Left lung (tissue), 10 donors: ENCODE measurements around the gene YEATS4. TPM values are rescaled to one million over a fixed set of nuclear protein-coding genes. Genes with fewer than 3 reads are reported as not detected.

Source experiments
- ATAC-seq: fragments of 200-7000 bp; cut with Tn5 transposase; one replicate; pipeline ENCODE4 v1.9.1; 2020; ENCODE audit warnings: moderate library complexity
- DNase-seq, 4 donors: peaks; one replicate each; pipeline ENCODE4 v3.0.0-alpha.2; 2013 to 2020
- H3K27ac ChIP-seq, 2 donors: fragments of 200-600 bp; sonication (generic) in 1 of 2; one replicate each; pipeline versions ENCODE4 v1.5.0 to v1.8.0; 2020 to 2021
- H3K27me3 ChIP-seq, 2 donors: fragments of 200-600 bp; sonication (generic) in 1 of 2; one replicate each; pipeline versions ENCODE4 v1.5.0 to v1.8.0; 2020 to 2021
- H3K36me3 ChIP-seq, 2 donors: fragments of 200-600 bp; sonication (generic) in 1 of 2; one replicate each; pipeline versions ENCODE4 v1.5.0 to v1.8.0; 2020 to 2021
- H3K4me1 ChIP-seq, 2 donors: fragments of 200-600 bp; one replicate each; pipeline ENCODE4 v1.8.0; 2021
- H3K4me3 ChIP-seq, 2 donors: fragments of 200-600 bp; sonication (generic) in 1 of 2; one replicate each; pipeline versions ENCODE4 v1.5.0 to v1.8.0; 2020 to 2021; ENCODE audit warnings: mild to moderate bottlenecking in 1 of 2
- H3K9me3 ChIP-seq, 2 donors: fragments of 200-600 bp; sonication (generic) in 1 of 2; one replicate each; pipeline versions ENCODE4 v1.5.0 to v1.8.0; 2020 to 2021
- CTCF ChIP-seq, 2 donors: fragments of 200-600 bp; sonication (generic) in 1 of 2; IDR thresholded peaks; one replicate each; pipeline versions ENCODE4 v1.5.0 to v1.8.0; 2021; ENCODE audit warnings: antibody characterized with exemption in 2 of 2
- intact Hi-C, 2 donors: fragments of 100-400 bp; cut with DNase I; formaldehyde crosslinking; loops; one replicate each; pipeline versions ENCODE4 v1.11.2 to v1.14.2; 2022
- polyA plus RNA-seq, 6 donors: library from polyadenylated mRNA; unstranded; fragments of 120-200 nt; gene quantifications; one replicate each; pipeline ENCODE4 v1.2.1, GENCODE V29; 2013; ENCODE audit not compliant: insufficient read length in 6 of 6
- total RNA-seq, 2 donors: library from RNA; stranded (reverse); fragmentation: NEBNext Ultra II Directional; extraction: Animal tissue kit (Norgen Biotek cat#: 25700); gene quantifications; one replicate each; pipeline ENCODE4 v1.2.1, GENCODE V29; 2021
- donor health status: DM: no; HTN: yes; CAD: no.
- donor health status: DM: no; HTN: no; CAD: no.

YEATS4 gene
- total and polyA plus RNA-seq, 8 donors = 10.1 to 24.4 (median 21.7) TPM

- Histone ChIP-seq H3K4me3 (no peak overlapping the region), H3K4me1 (no peaks in the 10 kb centered on the region), H3K36me3 (no peaks in the 10 kb centered on the region), H3K27me3 (no peaks in the 10 kb centered on the region), H3K9me3 (peaks cover 0 to 9% of the 10 kb centered on the region in 2 donors), H3K27ac (no peak overlapping the region)
- intact Hi-C loops = no loop called here
- ATAC-seq (no peak), DNase-seq (no peak)
- no peak for TF ChIP-seq CTCF (IDR thresholded peaks at IDR 0.05)
These were observed 38.2 kb upstream of the YEATS4 start for GRCh38 chr12:69321351-69321750.

- Histone ChIP-seq H3K4me1 (peaks cover 0 to 9% of the 10 kb centered on the region in 2 donors), H3K4me3 (no peak overlapping the region), H3K27me3 (no peaks in the 10 kb centered on the region), H3K36me3 (no peaks in the 10 kb centered on the region), H3K9me3 (no peaks in the 10 kb centered on the region), H3K27ac (no peak overlapping the region)
- no peak for ATAC-seq
- no peak for DNase-seq
- no peak for TF ChIP-seq CTCF (IDR thresholded peaks at IDR 0.05)
- intact Hi-C loops = no loop called here
These were observed 34.6 kb upstream of the YEATS4 start for GRCh38 chr12:69324797-69325466.

GRCh38 chr12:69328426-69328825 is 31.1 kb upstream of the YEATS4 start:
- Histone ChIP-seq H3K9me3 (no peaks in the 10 kb centered on the region), H3K27ac (peak overlapping the region in 1 of 2 donors; percentile 92), H3K36me3 (no peaks in the 10 kb centered on the region), H3K4me3 (no peak overlapping the region), H3K4me1 (peaks cover 0 to 41% of the 10 kb centered on the region in 2 donors), H3K27me3 (no peaks in the 10 kb centered on the region)
- intact Hi-C loops = no loop called here
- no peak for DNase-seq
- TF ChIP-seq CTCF (IDR thresholded peaks at IDR 0.05) = no peak
- no peak for ATAC-seq

- Histone ChIP-seq H3K27ac (peak overlapping the region in 1 of 2 donors; percentile 92), H3K4me3 (peak overlapping the region in 1 of 2 donors; percentile 42), H3K36me3 (no peaks in the 10 kb centered on the region), H3K9me3 (no peaks in the 10 kb centered on the region), H3K27me3 (no peaks in the 10 kb centered on the region), H3K4me1 (peaks cover 0 to 46% of the 10 kb centered on the region in 2 donors)
- ATAC-seq (no peak), DNase-seq (no peak)
- no peak for TF ChIP-seq CTCF (IDR thresholded peaks at IDR 0.05)
- intact Hi-C loops = no loop called here
These were observed 29.7 kb upstream of the YEATS4 start for GRCh38 chr12:69329669-69330428.
